ENCODE data around the gene TMPRSS6. TPM values are rescaled to one million over a fixed set of nuclear protein-coding genes. Genes with fewer than 3 reads are reported as not detected.

Gene TMPRSS6
- total RNA-seq, 4 donors from 2014 or later, result not detected

- H3K4me3 ChIP-seq, result no peak overlapping the region
- WGBS, 2 donors (ENCODE audit: low coverage in 1 of 2), result no CpG with 5 or more reads among the region's 8 CpGs
- no peak overlapping the region for H3K27ac ChIP-seq
- H3K36me3 ChIP-seq, result peaks cover 0 to 49% of the 10 kb centered on the region in 2 donors
- peaks cover 0 to 33% (median 9%) of the 10 kb centered on the region in 3 donors for H3K4me1 ChIP-seq
- no peak for ATAC-seq
- no peaks in the 10 kb centered on the region for H3K27me3 ChIP-seq
- H3K9me3 ChIP-seq, result no peaks in the 10 kb centered on the region
- no peak for TF ChIP-seq POLR2AphosphoS5 (IDR thresholded peaks at IDR 0.05)
- no peak for TF ChIP-seq POLR2A (IDR thresholded peaks at IDR 0.05)
- TF ChIP-seq CTCF (IDR thresholded peaks at IDR 0.05), result no peak
- no peak for TF ChIP-seq EP300 (IDR thresholded peaks at IDR 0.05)
Observed at GRCh38 chr22:37054056-37054395, 55.5 kb downstream of the TMPRSS6 start.

GRCh38 chr22:37053310-37054055, 56.0 kb downstream of the TMPRSS6 start:
- ATAC-seq, result no peak
- peaks cover 0 to 33% (median 9%) of the 10 kb centered on the region in 3 donors for H3K4me1 ChIP-seq
- no peaks in the 10 kb centered on the region for H3K9me3 ChIP-seq
- H3K36me3 ChIP-seq, result peaks cover 0 to 44% of the 10 kb centered on the region in 2 donors
- H3K4me3 ChIP-seq, result no peak overlapping the region
- TF ChIP-seq POLR2AphosphoS5 (IDR thresholded peaks at IDR 0.05) (no peak), POLR2A (IDR thresholded peaks at IDR 0.05) (no peak), EP300 (IDR thresholded peaks at IDR 0.05) (no peak), CTCF (IDR thresholded peaks at IDR 0.05) (no peak)
- 100% methylated on average over 2 of the region's 16 CpGs; no CpG with 5 or more reads in 1 of the 2 donors for WGBS, 2 donors (ENCODE audit: low coverage in 1 of 2)
- no peaks in the 10 kb centered on the region for H3K27me3 ChIP-seq
- peak overlapping the region in 1 of 4 donors; percentile 65 for H3K27ac ChIP-seq

- Histone ChIP-seq H3K36me3 (peaks cover 0 to 35% of the 10 kb centered on the region in 2 donors), H3K4me1 (peaks cover 0 to 33% (median 9%) of the 10 kb centered on the region in 3 donors), H3K27ac (peak overlapping the region in 1 of 4 donors; percentile 65), H3K9me3 (no peaks in the 10 kb centered on the region), H3K27me3 (no peaks in the 10 kb centered on the region), H3K4me3 (peak overlapping the region; percentile 65 to 88)
- no peak for ATAC-seq
- 40 to 59% methylated on average over 1 to 10 of the region's 25 CpGs for WGBS, 2 donors (ENCODE audit: low coverage in 1 of 2)
- TF ChIP-seq CTCF (IDR thresholded peaks at IDR 0.05) (no peak), POLR2A (IDR thresholded peaks at IDR 0.05) (no peak), EP300 (IDR thresholded peaks at IDR 0.05) (no peak)
Observed at GRCh38 chr22:37052386-37053309, 56.9 kb downstream of the TMPRSS6 start.

- no peaks in the 10 kb centered on the region for H3K9me3 ChIP-seq
- TF ChIP-seq POLR2A (IDR thresholded peaks at IDR 0.05) (peak; percentile 56 to 60), CTCF (IDR thresholded peaks at IDR 0.05) (peak in 1 of 4 experiments; percentile 27), POLR2AphosphoS5 (IDR thresholded peaks at IDR 0.05) (no peak), EP300 (IDR thresholded peaks at IDR 0.05) (no peak)
- H3K27me3 ChIP-seq, result no peaks in the 10 kb centered on the region
- H3K4me1 ChIP-seq, result peaks cover 0 to 33% (median 9%) of the 10 kb centered on the region in 3 donors
- ATAC-seq, result peak; percentile 94
- WGBS, 2 donors (ENCODE audit: low coverage in 1 of 2), result 5% methylated on average over 6 of the region's 89 CpGs; no CpG with 5 or more reads in 1 of the 2 donors
- peaks cover 0 to 26% of the 10 kb centered on the region in 2 donors for H3K36me3 ChIP-seq
- peak within 1 kb of the TSS in 3 of 4 donors; percentile 11 to 65 (median 27) for H3K27ac ChIP-seq
- H3K4me3 ChIP-seq, result peak within 1 kb of the TSS; percentile 65 to 88
Observed at GRCh38 chr22:37051391-37052385, 57.8 kb downstream of the TMPRSS6 start, which contains the start of gene KCTD17. KCTD17 (plus strand) TSS chr22:37051742; CDS start chr22:37051761, 19 bp downstream.
